ENCODE measurements around the gene PAPLN. TPM values are rescaled to one million over a fixed set of nuclear protein-coding genes. Genes with fewer than 3 reads are reported as not detected.

Gene PAPLN
- total and polyA plus RNA-seq, 2 of the 8 experiments (the other 6 are each of a cell fraction or from before 2014, with no cell fraction given) = 14.8 to 25.6 TPM

DNA sequence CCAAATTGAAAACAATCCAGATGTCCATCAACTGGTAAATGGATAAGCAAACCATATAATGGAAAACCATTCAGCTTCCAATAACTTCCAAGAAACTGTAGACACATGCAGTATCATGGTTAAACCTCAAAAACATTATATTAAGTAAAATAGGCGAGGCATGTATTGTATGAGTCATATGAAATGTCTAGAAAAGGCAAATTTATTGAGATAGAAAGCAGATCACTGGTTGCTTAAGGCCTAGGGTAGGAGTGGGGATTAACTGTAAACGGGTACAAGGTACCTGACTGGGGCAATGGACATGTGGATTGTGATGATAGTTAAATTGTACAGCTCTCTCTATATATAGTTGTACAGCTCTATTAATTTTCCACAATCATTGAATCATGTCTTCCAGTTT, 21.3 kb upstream of the PAPLN start:
- H3K23me2 ChIP-seq (ENCODE audit: low read depth, low read length) = no peaks in the 10 kb centered on the region
- no peak overlapping the region for H4K5ac ChIP-seq (ENCODE audit: insufficient read length, low read depth, low read length)
- no peaks in the 10 kb centered on the region for H3K4me1 ChIP-seq (replicated peaks in 1 of 4; ENCODE audit: control insufficient read depth in 3 of 4, insufficient read depth in 4 of 4, low read length in 3 of 4)
- no peak overlapping the region for H3K56ac ChIP-seq (replicated peaks; ENCODE audit: insufficient read length, low read depth, low read length)
- WGBS, 2 experiments (ENCODE audit: extremely low coverage in 1 of 2, insufficient coverage in 1 of 2, insufficient read length in 1 of 2, insufficient replicate concordance in 2 of 2, low coverage in 1 of 2, low lambda C conversion rate in 2 of 2, missing lambda C conversion rate in 1 of 2) = 89% methylated on average over 2 of the region's 2 CpGs; no CpG with 5 or more reads in 1 of the 2 experiments
- H3K4me3 ChIP-seq (ENCODE audit: extremely low read depth in 1 of 4, insufficient read depth in 2 of 4, low read depth in 3 of 4, low read length in 4 of 4) = no peak overlapping the region
- POLR2A ChIA-PET (ENCODE audit: partially characterized antibody) = no interaction called here
- FAIRE-seq (no peak), DNase-seq (ENCODE audit: low read depth in 1 of 2, low spot score in 2 of 2) (no peak)
- H2BK20ac ChIP-seq (ENCODE audit: low read length) = no peak overlapping the region
- no peaks in the 10 kb centered on the region for H3K79me1 ChIP-seq (ENCODE audit: low read depth, low read length)
- H3K36me3 ChIP-seq (ENCODE audit: control insufficient read depth in 2 of 4, insufficient read depth in 4 of 4, low read length in 3 of 4) = peaks cover 6 to 38% (median 16%) of the 10 kb centered on the region in 4 experiments; a peak in 7 of 8 replicates
- H2AFZ ChIP-seq (ENCODE audit: low read length) = no peak overlapping the region
- H2BK12ac ChIP-seq (ENCODE audit: low read depth, low read length) = no peak overlapping the region
- H2BK15ac ChIP-seq (ENCODE audit: low read length) = no peak overlapping the region
- TF ChIP-seq, protein P1, sequence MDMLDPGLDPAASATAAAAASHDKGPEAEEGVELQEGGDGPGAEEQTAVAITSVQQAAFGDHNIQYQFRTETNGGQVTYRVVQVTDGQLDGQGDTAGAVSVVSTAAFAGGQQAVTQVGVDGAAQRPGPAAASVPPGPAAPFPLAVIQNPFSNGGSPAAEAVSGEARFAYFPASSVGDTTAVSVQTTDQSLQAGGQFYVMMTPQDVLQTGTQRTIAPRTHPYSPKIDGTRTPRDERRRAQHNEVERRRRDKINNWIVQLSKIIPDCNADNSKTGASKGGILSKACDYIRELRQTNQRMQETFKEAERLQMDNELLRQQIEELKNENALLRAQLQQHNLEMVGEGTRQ (IDR thresholded peaks at IDR 0.05; ENCODE audit: low read length) = no peak
- TF ChIP-seq CHD2 (IDR thresholded peaks at IDR 0.05; ENCODE audit: low read length) (no peak), SIN3A (conservative IDR thresholded peaks at IDR 0.05 in 1 of 2, IDR thresholded peaks at IDR 0.05 in 1 of 2; ENCODE audit: low read depth in 1 of 2, low read length in 2 of 2) (no peak), JUN (IDR thresholded peaks at IDR 0.05; ENCODE audit: low read depth, low read length) (no peak), CTBP2 (IDR thresholded peaks at IDR 0.05; ENCODE audit: borderline replicate concordance, insufficient read depth, insufficient read length, low read length) (no peak), POLR2A (IDR thresholded peaks at IDR 0.05; ENCODE audit: control extremely low read depth in 1 of 2, low read depth in 2 of 2, low read length in 2 of 2) (no peak), TAF1 (IDR thresholded peaks at IDR 0.05; ENCODE audit: low read depth, low read length) (no peak)
- TF ChIP-seq, protein P2, sequence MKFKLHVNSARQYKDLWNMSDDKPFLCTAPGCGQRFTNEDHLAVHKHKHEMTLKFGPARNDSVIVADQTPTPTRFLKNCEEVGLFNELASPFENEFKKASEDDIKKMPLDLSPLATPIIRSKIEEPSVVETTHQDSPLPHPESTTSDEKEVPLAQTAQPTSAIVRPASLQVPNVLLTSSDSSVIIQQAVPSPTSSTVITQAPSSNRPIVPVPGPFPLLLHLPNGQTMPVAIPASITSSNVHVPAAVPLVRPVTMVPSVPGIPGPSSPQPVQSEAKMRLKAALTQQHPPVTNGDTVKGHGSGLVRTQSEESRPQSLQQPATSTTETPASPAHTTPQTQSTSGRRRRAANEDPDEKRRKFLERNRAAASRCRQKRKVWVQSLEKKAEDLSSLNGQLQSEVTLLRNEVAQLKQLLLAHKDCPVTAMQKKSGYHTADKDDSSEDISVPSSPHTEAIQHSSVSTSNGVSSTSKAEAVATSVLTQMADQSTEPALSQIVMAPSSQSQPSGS (IDR thresholded peaks at IDR 0.05; ENCODE audit: low read length) = no peak
- H3K27me3 ChIP-seq (replicated peaks in 1 of 4; ENCODE audit: control insufficient read depth in 3 of 4, extremely low read depth in 1 of 4, insufficient read depth in 3 of 4, low read length in 3 of 4) = no peaks in the 10 kb centered on the region
- no peak overlapping the region for H3K18ac ChIP-seq (ENCODE audit: extremely low read depth, low read length)
- no peak overlapping the region for H4K8ac ChIP-seq (ENCODE audit: extremely low read depth, insufficient read depth, low read length)
- H2BK120ac ChIP-seq (replicated peaks; ENCODE audit: low read depth, low read length) = no peak overlapping the region
- H3K23ac ChIP-seq (ENCODE audit: insufficient read length) = no peak overlapping the region
- no peak overlapping the region for H2AK5ac ChIP-seq (ENCODE audit: low read depth, low read length)
- H3K79me2 ChIP-seq (ENCODE audit: control insufficient read depth in 1 of 2, insufficient read depth in 2 of 2, low read length in 2 of 2) = no peaks in the 10 kb centered on the region
- H2BK5ac ChIP-seq (ENCODE audit: low read depth, low read length) = no peak overlapping the region
- H4K91ac ChIP-seq (replicated peaks; ENCODE audit: insufficient read length, low read length) = no peak overlapping the region
- H3K14ac ChIP-seq (ENCODE audit: insufficient read length) = no peak overlapping the region
- H3K4ac ChIP-seq (replicated peaks; ENCODE audit: insufficient read length, low read depth, low read length) = no peak overlapping the region
- H3K4me2 ChIP-seq (ENCODE audit: insufficient read depth in 1 of 2, low read depth in 2 of 2, low read length in 2 of 2) = no peak overlapping the region
- H4K20me1 ChIP-seq (replicated peaks in 1 of 2; ENCODE audit: control insufficient read depth in 1 of 2, insufficient read depth in 2 of 2, low read length in 2 of 2) = peaks cover 1 to 3% of the 10 kb centered on the region in 2 experiments
- no peak overlapping the region for H3K9ac ChIP-seq (replicated peaks in 1 of 4; ENCODE audit: extremely low read depth in 1 of 4, low read depth in 3 of 4, low read length in 3 of 4)
- no peak overlapping the region for H3K27ac ChIP-seq (ENCODE audit: low read depth, low read length)
- H3K9me3 ChIP-seq (ENCODE audit: insufficient read depth in 2 of 2, low read depth in 1 of 2, low read length in 1 of 2) = no peaks in the 10 kb centered on the region
- CTCF ChIA-PET (ENCODE audit: partially characterized antibody) = interaction anchor here (0.7 to 4.2 kb wide), 4 partner anchors 15 to 19 kb away, joined by 3 to 17 read pairs (median 8); no protein-coding TSS in a partner anchor

All from H1 (cell line).